Spleen (tissue), 11 donors: ENCODE data around the gene NELL2. TPM values are rescaled to one million over a fixed set of nuclear protein-coding genes. Genes with fewer than 3 reads are reported as not detected.

ENCODE experiments used
- DNase-seq: peaks from one replicate; pipeline ENCODE4 v3.0.0-alpha.2; 2020
- H3K27ac ChIP-seq, 8 donors: fragments of 200-600 bp; sonication (generic) in 7 of 8; 1 replicate in 4 of 8; 2 replicates in 4 of 8; pipeline versions ENCODE4 v1.5.0 to v1.8.0; 2016 to 2021; ENCODE audit warnings: inconsistent platforms in 4 of 8, mild to moderate bottlenecking in 4 of 8, moderate library complexity in 1 of 8
- H3K27me3 ChIP-seq, 7 donors: fragments of 200-600 bp; sonication (generic) in 6 of 7; replicated peaks in 1 of 7; 1 replicate in 4 of 7; 2 replicates in 3 of 7; pipeline versions ENCODE4 v1.5.0 to v1.8.0; 2016 to 2021; ENCODE audit warnings: inconsistent platforms in 3 of 7, mild to moderate bottlenecking in 1 of 7
- H3K36me3 ChIP-seq, 6 donors: fragments of 200-600 bp; sonication (generic) in 5 of 6; 1 replicate in 4 of 6; 2 replicates in 2 of 6; pipeline versions ENCODE4 v1.5.0 to v1.8.0; 2016 to 2021; ENCODE audit warnings: inconsistent platforms in 2 of 6
- H3K4me1 ChIP-seq, 6 donors: fragments of 200-600 bp; sonication (generic) in 5 of 6; 1 replicate in 3 of 6; 2 replicates in 3 of 6; pipeline versions ENCODE4 v1.5.0 to v1.8.0; 2016 to 2021; ENCODE audit warnings: inconsistent platforms in 3 of 6
- H3K4me3 ChIP-seq, 8 donors: fragments of 200-600 bp; sonication (generic) in 7 of 8; 1 replicate in 4 of 8; 2 replicates in 4 of 8; pipeline versions ENCODE4 v1.5.0 to v1.8.0; 2016 to 2021; ENCODE audit warnings: inconsistent platforms in 4 of 8, mild to moderate bottlenecking in 4 of 8, moderate library complexity in 2 of 8
- H3K9me3 ChIP-seq, 8 donors: fragments of 200-600 bp; sonication (generic) in 7 of 8; 1 replicate in 4 of 8; 2 replicates in 4 of 8; pipeline versions ENCODE4 v1.5.0 to v1.8.0; 2016 to 2021; ENCODE audit warnings: inconsistent platforms in 4 of 8
- CTCF ChIP-seq, 11 experiments: fragments of 200-600 bp in 7 of 11; fragments of 450-650 bp in 4 of 11; sonication (generic) in 4 of 11; IDR thresholded peaks in 8 of 11; conservative IDR thresholded peaks in 3 of 11; 1 replicate in 7 of 11; 2 replicates in 4 of 11; pipeline versions ENCODE4 v1.4.0 to v1.8.0; 2016 to 2021; ENCODE audit warnings: antibody characterized with exemption in 11 of 11, inconsistent platforms in 4 of 11, mild to moderate bottlenecking in 1 of 11
- POLR2A ChIP-seq, 3 donors: fragments of 450-650 bp; IDR thresholded peaks; one replicate each; pipeline ENCODE4 v1.5.1; 2017; ENCODE audit warnings: antibody characterized with exemption in 3 of 3, mild to moderate bottlenecking in 1 of 3
- POLR2AphosphoS5 ChIP-seq, 3 donors: sonication (generic); formaldehyde crosslinking; IDR thresholded peaks; one replicate each; pipeline ENCODE4 v1.5.1; 2017; ENCODE audit warnings: antibody characterized with exemption in 3 of 3
- WGBS, 5 donors: extraction: QIAGEN DNeasy Blood & Tissue Kit in 3 of 5; methylation state at CpG; one replicate each; pipeline versions ENCODE4 v1.1.5 to v1.1.7; 2013 to 2018; 5-methylcytosine and 5-hydroxymethylcytosine counted together
- intact Hi-C: fragments of 100-400 bp; cut with DNase I; formaldehyde crosslinking; loops from one replicate; pipeline ENCODE4 v1.15.0; 2023; ENCODE audit warnings: low total_unique reads
- polyA plus RNA-seq, 3 donors: library from polyadenylated mRNA; stranded (reverse); fragments of 200-250 nt; gene quantifications; one replicate each; pipeline ENCODE4 v1.2.1, GENCODE V29; 2013
- total RNA-seq, 7 donors: library from RNA; depleted of rRNA in 3 of 7; stranded (reverse); fragments of >200 nt in 3 of 7; fragmentation: NEBNext Ultra II Directional in 4 of 7; extraction: Animal tissue kit (Norgen Biotek cat#: 25700) in 4 of 7; gene quantifications; one replicate each; pipeline versions ENCODE4 v1.1.0 to v1.2.1, GENCODE V29; 2016 to 2021
- donor health status: healthy with polysubstance abuse.
- donor health status: DM: no; HTN: no; CAD: no; lungs with moderate emphysema.
- donor health status: DM: no; HTN: no; CAD: no.
- donor health status: Bipolar disorder and iron deficiency.
- donor health status: healthy.
- donor health status: DM: no; HTN: no; CAD: no.
- donor health status: DM: yes; HTN: yes; CAD: no.

Gene NELL2
- total and polyA plus RNA-seq, 10 donors, result 1.0 to 21.8 (median 8.2) TPM

DNA sequence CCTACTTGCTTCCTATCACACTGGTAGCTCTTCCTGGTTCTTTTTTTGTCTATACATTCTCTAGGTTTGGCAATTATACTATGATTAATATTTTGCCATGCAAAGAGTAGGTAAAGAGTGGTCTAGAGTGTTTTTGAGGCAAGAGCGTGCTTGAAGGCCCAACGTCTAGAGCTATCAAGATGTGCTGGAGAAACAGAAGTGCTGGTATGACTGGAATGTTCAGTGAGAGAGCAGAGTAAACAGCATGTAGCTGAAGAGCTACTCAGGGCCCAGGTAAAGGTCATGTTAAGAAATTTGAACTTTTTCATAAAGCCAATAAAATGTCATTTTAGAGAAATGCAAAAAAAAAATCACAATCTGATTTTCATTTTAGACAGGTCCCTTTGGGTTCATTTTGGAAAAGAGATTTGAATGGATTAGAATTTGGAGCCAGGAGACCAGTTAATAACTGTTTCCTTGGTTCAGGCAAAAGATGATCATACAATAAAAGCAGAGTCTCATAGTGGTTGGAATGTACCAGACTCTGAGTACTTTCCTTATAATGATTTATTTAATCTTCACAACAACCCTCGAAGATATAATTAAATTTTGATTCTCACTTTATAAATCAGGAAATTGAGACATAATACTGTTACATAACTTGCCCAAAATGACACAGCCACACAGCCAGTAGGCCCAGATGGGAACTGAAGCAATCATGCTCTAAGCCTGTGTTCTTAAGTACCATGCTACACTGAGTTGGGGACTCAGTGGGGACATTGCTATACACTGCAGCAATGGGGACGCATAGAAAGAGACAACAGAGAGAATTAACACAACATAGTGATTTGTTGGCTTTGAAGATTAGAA lies 350.1 kb downstream of the NELL2 start:
- no peaks in the 10 kb centered on the region for H3K4me1 ChIP-seq
- TF ChIP-seq CTCF (IDR thresholded peaks at IDR 0.05 in 8 of 11, conservative IDR thresholded peaks at IDR 0.05 in 3 of 11) (no peak), POLR2A (IDR thresholded peaks at IDR 0.05) (no peak), POLR2AphosphoS5 (IDR thresholded peaks at IDR 0.05) (no peak)
- DNase-seq, result no peak
- WGBS, 5 donors, result 68 to 81% (median 77%) methylated on average over 4 of the region's 4 CpGs
- H3K27ac ChIP-seq, result no peak overlapping the region
- no peaks in the 10 kb centered on the region for H3K27me3 ChIP-seq
- intact Hi-C loops, result no loop called here
- no peak overlapping the region for H3K4me3 ChIP-seq
- no peaks in the 10 kb centered on the region for H3K9me3 ChIP-seq
- no peaks in the 10 kb centered on the region for H3K36me3 ChIP-seq

- no peak for DNase-seq
- TF ChIP-seq CTCF (IDR thresholded peaks at IDR 0.05 in 8 of 11, conservative IDR thresholded peaks at IDR 0.05 in 3 of 11) (no peak), POLR2AphosphoS5 (IDR thresholded peaks at IDR 0.05) (no peak), POLR2A (IDR thresholded peaks at IDR 0.05) (no peak)
- Histone ChIP-seq H3K36me3 (no peaks in the 10 kb centered on the region), H3K9me3 (no peaks in the 10 kb centered on the region), H3K27ac (no peak overlapping the region), H3K4me3 (no peak overlapping the region), H3K4me1 (no peaks in the 10 kb centered on the region), H3K27me3 (no peaks in the 10 kb centered on the region)
- WGBS, 5 donors, result 87 to 97% (median 91%) methylated on average over 2 of the region's 2 CpGs
- intact Hi-C loops, result no loop called here
Observed at GRCh38 chr12:44523828-44524227, 352.3 kb downstream of the NELL2 start.

- Histone ChIP-seq H3K36me3 (no peaks in the 10 kb centered on the region), H3K4me1 (no peaks in the 10 kb centered on the region), H3K9me3 (no peaks in the 10 kb centered on the region), H3K27me3 (no peaks in the 10 kb centered on the region), H3K4me3 (no peak overlapping the region), H3K27ac (no peak overlapping the region)
- 80 to 91% (median 82%) methylated on average over 3 of the region's 3 CpGs for WGBS, 5 donors
- TF ChIP-seq CTCF (IDR thresholded peaks at IDR 0.05 in 8 of 11, conservative IDR thresholded peaks at IDR 0.05 in 3 of 11) (no peak), POLR2AphosphoS5 (IDR thresholded peaks at IDR 0.05) (no peak), POLR2A (IDR thresholded peaks at IDR 0.05) (no peak)
- intact Hi-C loops, result no loop called here
- no peak for DNase-seq
Observed at GRCh38 chr12:44521702-44522101, 354.4 kb downstream of the NELL2 start.

- intact Hi-C loops, result no loop called here
- DNase-seq, result no peak
- Histone ChIP-seq H3K27me3 (no peaks in the 10 kb centered on the region), H3K9me3 (no peaks in the 10 kb centered on the region), H3K27ac (no peak overlapping the region), H3K4me1 (no peaks in the 10 kb centered on the region), H3K36me3 (no peaks in the 10 kb centered on the region), H3K4me3 (no peak overlapping the region)
- 85 to 93% (median 90%) methylated on average over 6 of the region's 6 CpGs for WGBS, 5 donors
- TF ChIP-seq POLR2AphosphoS5 (IDR thresholded peaks at IDR 0.05), result no peak
- TF ChIP-seq POLR2A (IDR thresholded peaks at IDR 0.05), result no peak
- TF ChIP-seq CTCF (IDR thresholded peaks at IDR 0.05 in 8 of 11, conservative IDR thresholded peaks at IDR 0.05 in 3 of 11), result no peak
Observed at GRCh38 chr12:44519931-44520330, 356.2 kb downstream of the NELL2 start.
